ENCODE results near the gene DYNLT4.

- no peak for TF ChIP-seq CTCF (IDR thresholded peaks at IDR 0.05; ENCODE audit: low read depth, low read length)
- TF ChIP-seq MAX (IDR thresholded peaks at IDR 0.05; ENCODE audit: low read depth, low read length): no peak
- TF ChIP-seq POLR2A (IDR thresholded peaks at IDR 0.05; ENCODE audit: extremely low read depth, insufficient read length): no peak
- no peak for TF ChIP-seq MYC (IDR thresholded peaks at IDR 0.05; ENCODE audit: low read depth, low read length)
These were observed 19.6 kb downstream of the DYNLT4 start for GRCh38 chr1:44787506-44787905.

All from NB4 (cell line).